Fibroblast of pulmonary artery (primary cell): ENCODE data around the gene SETD2.

Source experiments
- DNase-seq: peaks from one replicate; pipeline ENCODE4 v3.0.0-alpha.2; 2010; ENCODE audit warnings: low read depth
- H3K4me3 ChIP-seq: replicated peaks from 2 replicates; pipeline ENCODE4 v1.5.1; 2011; ENCODE audit warnings: low read depth, mild to moderate bottlenecking, control low read depth, low read length, moderate library complexity
- CTCF ChIP-seq: IDR thresholded peaks from 2 replicates; pipeline ENCODE4 v1.5.1; 2011; ENCODE audit warnings: mild to moderate bottlenecking, control low read depth, low read length, inconsistent platforms; ENCODE audit errors: missing control alignments

The SETD2 gene

GRCh38 chr3:46998121-46998851 is 165.6 kb downstream of the SETD2 start:
- peak; percentile 77 for TF ChIP-seq CTCF
- H3K4me3 ChIP-seq = no peak overlapping the region
- DNase-seq = peak; percentile 57

DNA sequence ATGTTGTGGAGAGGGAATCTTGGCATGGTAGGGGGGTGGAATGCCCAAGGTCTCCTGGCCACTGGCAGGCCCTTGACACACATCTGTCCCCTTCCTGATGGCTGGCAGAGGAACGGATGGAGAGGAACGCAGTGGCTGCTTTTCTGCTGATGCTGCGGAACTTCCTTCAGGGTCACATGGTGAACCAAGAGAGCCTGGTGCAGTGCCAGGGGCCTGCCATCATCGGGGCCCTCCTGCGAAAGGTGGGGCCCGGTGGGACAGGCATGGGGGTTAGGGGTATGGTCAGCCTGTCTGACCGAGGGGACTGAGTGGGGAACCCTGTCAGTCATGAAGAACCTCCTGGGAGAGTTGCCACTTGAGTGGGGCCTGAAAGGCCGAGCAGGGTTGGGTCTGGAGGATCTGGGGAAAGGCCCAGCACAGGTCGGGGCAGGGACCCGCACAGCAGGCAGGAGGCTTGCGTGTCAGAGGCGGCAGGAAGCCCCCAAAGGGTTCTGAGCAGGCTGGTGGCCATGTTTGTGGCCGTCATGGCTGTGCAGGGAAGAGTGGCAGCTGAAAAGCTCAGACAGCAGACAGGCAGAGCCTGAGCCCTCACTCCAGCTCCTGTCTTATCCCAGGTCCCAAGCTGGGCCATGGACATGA is 166.3 kb downstream of the SETD2 start:
- no peak for DNase-seq

GRCh38 chr3:46996689-46997452 is 167.0 kb downstream of the SETD2 start:
- no peak for DNase-seq
- no peak for TF ChIP-seq CTCF
- no peak overlapping the region for H3K4me3 ChIP-seq

More for the DNA sequence above, 166.3 kb downstream of the SETD2 start:
- H3K4me3 ChIP-seq = no peak overlapping the region
- no peak for TF ChIP-seq CTCF

DNA sequence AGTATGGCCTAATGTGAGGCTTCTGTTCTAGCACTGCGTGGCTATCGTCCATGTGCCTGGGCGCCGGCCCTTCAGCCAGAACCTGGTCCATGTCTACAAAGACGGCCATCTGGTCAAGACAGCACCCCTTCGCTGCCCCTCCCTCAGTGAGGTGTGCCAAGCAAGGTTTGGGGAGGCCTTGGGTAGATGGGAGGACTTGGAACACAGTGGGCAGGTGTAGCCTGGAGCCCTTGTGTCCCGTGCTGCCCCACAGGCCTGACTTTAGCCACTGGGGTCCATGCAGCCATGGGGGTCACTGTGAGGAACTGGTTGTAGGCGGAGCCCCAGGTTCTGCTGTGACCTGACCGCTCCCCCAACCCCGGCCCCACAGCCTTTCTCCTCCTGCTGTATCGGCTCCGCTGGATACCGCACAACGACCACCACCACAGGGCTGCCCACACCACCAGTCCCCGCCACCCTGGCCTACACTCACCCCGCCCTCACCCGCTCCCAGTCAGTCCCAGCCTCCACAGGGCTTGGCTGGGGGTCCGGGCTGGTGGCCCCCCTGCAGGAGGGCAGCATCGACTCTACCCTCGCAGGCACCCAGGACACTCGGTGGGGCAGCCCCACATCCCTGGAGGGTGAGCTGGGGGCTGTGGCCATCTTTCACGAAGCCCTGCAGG is 167.9 kb downstream of the SETD2 start:
- no peak for TF ChIP-seq CTCF
- no peak overlapping the region for H3K4me3 ChIP-seq
- no peak for DNase-seq

DNA sequence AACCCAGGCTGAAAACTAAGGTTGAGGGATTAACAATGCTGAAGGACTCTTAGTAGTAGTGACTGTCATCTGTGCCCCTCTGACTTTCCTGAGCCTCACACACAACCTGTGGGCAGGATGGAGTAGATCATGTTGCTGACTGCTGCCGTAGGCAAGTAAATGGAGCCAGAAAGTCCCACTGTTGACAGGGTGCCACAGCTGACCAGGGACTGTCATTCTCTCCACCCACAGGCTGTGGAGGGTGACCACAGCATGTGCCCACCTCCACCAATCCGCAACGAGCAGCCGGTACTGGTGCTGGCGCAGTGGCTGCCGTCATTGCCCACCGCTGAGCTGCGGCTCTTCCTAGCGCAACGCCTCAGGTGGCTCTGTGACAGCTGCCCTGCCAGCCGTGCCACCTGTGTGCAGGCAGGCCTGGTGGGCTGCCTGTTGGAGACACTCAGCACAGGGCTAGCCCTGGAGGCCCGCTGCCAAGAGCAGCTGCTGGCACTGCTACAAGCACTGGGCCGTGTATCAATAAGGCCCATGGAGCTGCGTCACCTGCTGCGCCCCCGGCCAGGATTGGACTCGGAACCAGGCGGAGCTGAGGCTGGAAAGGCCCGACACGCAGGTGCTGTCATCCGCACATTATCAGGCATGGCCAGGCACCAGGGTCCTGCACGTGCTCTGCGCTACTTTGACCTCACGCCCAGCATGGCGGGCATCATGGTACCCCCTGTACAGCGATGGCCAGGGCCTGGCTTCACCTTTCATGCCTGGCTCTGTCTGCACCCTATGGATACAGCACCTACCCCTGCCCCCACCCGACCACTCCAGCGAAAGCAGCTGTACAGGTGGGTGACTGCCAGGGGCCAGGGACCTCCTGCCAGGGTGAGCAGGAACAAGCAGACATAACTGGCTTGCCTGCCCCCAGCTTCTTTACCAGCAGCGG is 168.8 kb downstream of the SETD2 start:
- no peak for DNase-seq
- TF ChIP-seq CTCF = no peak
- H3K4me3 ChIP-seq = no peak overlapping the region

GRCh38 chr3:46993986-46994385 is 169.9 kb downstream of the SETD2 start:
- H3K4me3 ChIP-seq = no peak overlapping the region
- TF ChIP-seq CTCF = no peak
- no peak for DNase-seq
